Thymus (tissue), 11 donors: ENCODE data around the gene CDH12. TPM values are rescaled to one million over a fixed set of nuclear protein-coding genes. Genes with fewer than 3 reads are reported as not detected.

Experiments used
- DNase-seq, 9 donors: peaks; one replicate each; pipeline ENCODE4 v3.0.0-alpha.2; 2013; ENCODE audit warnings: low spot score in 9 of 9, low read depth in 6 of 9, missing footprints in 1 of 9
- H3K27ac ChIP-seq, 2 donors: one replicate each; pipeline ENCODE4 v1.5.1; 2013; ENCODE audit warnings: control low read depth in 1 of 2, low read depth in 1 of 2, low read length in 1 of 2, mild to moderate bottlenecking in 1 of 2, moderate library complexity in 1 of 2
- H3K27me3 ChIP-seq, 2 donors: one replicate each; pipeline ENCODE4 v1.5.1; 2013; ENCODE audit warnings: low read length in 1 of 2; ENCODE audit not compliant: control insufficient read depth in 2 of 2, insufficient read depth in 1 of 2
- H3K36me3 ChIP-seq, 2 donors: one replicate each; pipeline ENCODE4 v1.5.1; 2013; ENCODE audit warnings: low read length in 1 of 2, mild to moderate bottlenecking in 1 of 2, moderate library complexity in 1 of 2; ENCODE audit not compliant: control insufficient read depth in 2 of 2, insufficient read depth in 2 of 2
- H3K4me1 ChIP-seq, 2 donors: one replicate each; pipeline ENCODE4 v1.5.1; 2013; ENCODE audit warnings: low read length in 2 of 2; ENCODE audit not compliant: control insufficient read depth in 2 of 2, insufficient read depth in 2 of 2
- H3K4me3 ChIP-seq, 2 donors: one replicate each; pipeline ENCODE4 v1.5.1; 2013; ENCODE audit warnings: low read length in 2 of 2, control low read depth in 1 of 2, mild to moderate bottlenecking in 1 of 2
- H3K9me3 ChIP-seq, 2 donors: one replicate each; pipeline ENCODE4 v1.5.1; 2013; ENCODE audit warnings: low read length in 1 of 2, mild to moderate bottlenecking in 1 of 2; ENCODE audit not compliant: control insufficient read depth in 2 of 2, insufficient read depth in 1 of 2
- WGBS: extraction: QIAGEN DNeasy Blood & Tissue Kit; methylation state at CpG from one replicate; pipeline ENCODE4 v1.1.7; 2013; 5-methylcytosine and 5-hydroxymethylcytosine counted together
- polyA plus RNA-seq: library from polyadenylated mRNA; stranded (reverse); fragments of 200-250 nt; gene quantifications from one replicate; pipeline ENCODE4 v1.2.3, GENCODE V29; 2013
- total RNA-seq: library from RNA; stranded (reverse); fragments of 120-200 nt; gene quantifications from one replicate; pipeline ENCODE4 v1.2.4, GENCODE V29; 2013
- donor health status: healthy.

The CDH12 gene
- total and polyA plus RNA-seq, 2 donors, result 0.05 to 0.09 TPM

DNA sequence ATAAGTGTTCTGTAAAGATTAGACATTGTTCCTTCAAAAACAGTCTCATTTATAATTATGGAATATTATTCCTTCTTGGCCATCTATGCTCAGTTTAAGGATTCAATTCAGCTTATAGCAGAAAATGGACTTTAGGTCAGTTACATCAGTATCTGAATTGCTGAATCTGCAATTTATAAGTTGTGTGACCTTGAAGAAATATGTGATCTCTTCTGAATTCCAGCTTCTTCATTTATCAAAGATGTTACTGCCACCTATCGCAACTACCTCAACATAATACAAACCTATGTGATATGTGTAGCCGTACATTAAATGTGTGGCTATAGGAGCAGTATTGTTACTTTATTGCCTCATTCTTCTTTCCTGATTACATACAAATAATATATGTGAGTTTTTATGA is 118.2 kb downstream of the CDH12 start:
- no peak overlapping the region for H3K4me3 ChIP-seq
- H3K4me1 ChIP-seq, result no peaks in the 10 kb centered on the region
- WGBS, result 98% methylated on average over 2 of the region's 2 CpGs
- H3K27me3 ChIP-seq, result no peaks in the 10 kb centered on the region
- no peaks in the 10 kb centered on the region for H3K36me3 ChIP-seq
- no peak overlapping the region for H3K27ac ChIP-seq
- no peaks in the 10 kb centered on the region for H3K9me3 ChIP-seq
- DNase-seq, result no peak

DNA sequence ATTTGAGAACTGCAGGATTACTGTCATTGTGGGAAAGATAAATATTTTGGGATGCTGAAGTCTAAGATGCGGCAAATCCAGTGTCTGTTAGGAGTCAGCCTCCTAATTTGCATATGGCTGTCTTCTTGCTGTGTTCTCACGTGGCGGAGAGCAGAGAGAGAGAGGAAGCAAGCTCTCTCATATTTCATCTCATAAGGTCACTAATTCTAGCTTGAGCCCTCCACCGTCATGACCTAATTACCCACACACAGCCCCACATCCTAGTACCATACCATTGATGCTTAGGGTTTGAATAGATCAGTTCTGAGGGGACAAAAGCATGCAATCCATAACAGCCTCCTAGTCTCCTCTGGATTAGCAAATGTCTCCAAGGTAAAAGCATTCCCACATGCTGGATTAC is 124.5 kb downstream of the CDH12 start:
- Histone ChIP-seq H3K4me3 (no peak overlapping the region), H3K27me3 (no peaks in the 10 kb centered on the region), H3K36me3 (no peaks in the 10 kb centered on the region), H3K9me3 (no peaks in the 10 kb centered on the region), H3K4me1 (no peaks in the 10 kb centered on the region), H3K27ac (no peak overlapping the region)
- WGBS, result 77% methylated on average over 4 of the region's 4 CpGs
- no peak for DNase-seq

DNA sequence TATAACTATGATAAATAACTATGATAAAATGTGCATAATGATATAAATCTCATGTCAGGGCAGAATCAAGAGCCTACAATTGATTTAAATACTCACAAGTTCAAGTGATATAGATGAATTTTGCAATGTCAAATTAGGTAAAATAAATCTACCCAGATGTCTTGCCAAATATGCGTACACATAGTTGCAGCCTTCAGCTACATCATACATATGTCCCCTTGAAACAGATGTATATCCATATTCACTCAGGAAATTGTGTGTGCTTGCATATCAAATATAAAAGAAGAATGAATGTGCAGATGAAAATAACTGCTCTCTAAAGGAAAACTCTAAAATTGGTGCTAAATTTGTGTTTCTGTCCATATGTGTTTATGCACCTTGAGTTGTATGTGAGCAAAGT is 130.7 kb downstream of the CDH12 start:
- Histone ChIP-seq H3K27ac (no peak overlapping the region), H3K36me3 (no peaks in the 10 kb centered on the region), H3K4me3 (no peak overlapping the region), H3K9me3 (no peaks in the 10 kb centered on the region), H3K27me3 (no peaks in the 10 kb centered on the region), H3K4me1 (no peaks in the 10 kb centered on the region)
- no peak for DNase-seq
- WGBS, result 97% methylated on average over 1 of the region's 1 CpG

DNA sequence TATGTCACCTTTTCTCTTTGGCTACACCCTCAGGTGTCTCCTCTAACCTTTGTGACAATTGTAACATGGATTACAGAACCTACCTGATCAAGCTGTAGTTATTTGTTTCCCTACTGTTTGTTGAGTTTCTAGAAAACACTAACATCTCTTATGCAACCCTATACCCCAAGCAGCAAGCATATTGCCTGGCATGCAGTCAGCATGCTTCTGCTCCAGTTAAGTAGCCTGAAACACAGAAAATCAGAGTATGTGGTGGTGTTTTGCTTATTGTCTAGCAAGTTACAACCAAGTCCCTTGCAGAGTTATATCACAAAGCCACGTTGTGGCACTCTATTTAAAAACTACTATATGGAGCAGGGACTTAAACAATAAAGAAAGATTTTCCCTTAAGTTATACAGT is 131.1 kb downstream of the CDH12 start:
- no peak for DNase-seq
- WGBS, result 64% methylated on average over 1 of the region's 1 CpG
- no peaks in the 10 kb centered on the region for H3K4me1 ChIP-seq
- no peaks in the 10 kb centered on the region for H3K36me3 ChIP-seq
- H3K27me3 ChIP-seq, result no peaks in the 10 kb centered on the region
- no peak overlapping the region for H3K27ac ChIP-seq
- no peak overlapping the region for H3K4me3 ChIP-seq
- no peaks in the 10 kb centered on the region for H3K9me3 ChIP-seq

DNA sequence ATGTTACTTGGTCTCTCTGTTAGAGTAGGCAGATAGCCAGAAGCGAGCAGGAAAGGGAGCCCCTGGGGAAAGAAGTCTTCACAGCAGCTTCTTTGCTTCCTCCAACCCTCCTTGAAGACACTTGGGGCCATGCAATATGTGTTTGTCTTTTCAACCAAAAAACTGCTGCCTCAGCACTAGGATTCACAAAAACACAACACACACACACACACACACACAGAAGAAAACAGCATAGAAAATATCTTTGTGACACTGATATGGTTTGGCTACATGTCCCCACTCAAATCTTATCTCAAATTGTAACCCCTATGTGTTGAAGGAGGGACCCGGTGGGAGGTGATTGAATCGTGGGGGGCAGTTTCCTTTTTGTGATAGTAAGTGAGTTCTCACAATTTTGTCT is 133.3 kb downstream of the CDH12 start:
- no peak for DNase-seq

DNA sequence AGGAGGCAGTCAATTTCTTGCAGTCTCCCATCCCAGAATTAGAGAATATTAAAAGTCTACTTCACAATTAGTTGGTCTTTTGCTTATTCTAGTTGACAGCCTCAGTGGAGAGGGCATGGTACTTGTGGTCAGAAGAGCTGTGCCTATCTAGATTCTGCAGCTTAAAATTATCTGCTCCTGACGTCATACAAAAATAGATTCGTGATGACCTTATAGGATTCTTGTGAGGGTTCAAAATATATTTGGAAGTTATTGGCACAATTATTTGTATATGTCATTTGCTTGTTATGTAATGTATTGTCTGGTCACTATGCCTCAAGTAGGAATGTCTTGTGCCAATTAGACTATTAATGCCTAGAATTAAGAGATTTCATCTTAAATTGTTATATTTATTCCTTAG is 142.5 kb downstream of the CDH12 start:
- Histone ChIP-seq H3K36me3 (no peaks in the 10 kb centered on the region), H3K27ac (no peak overlapping the region), H3K4me1 (no peaks in the 10 kb centered on the region), H3K9me3 (no peaks in the 10 kb centered on the region), H3K4me3 (no peak overlapping the region), H3K27me3 (no peaks in the 10 kb centered on the region)
- 47% methylated on average over 2 of the region's 2 CpGs for WGBS
- no peak for DNase-seq

More for the DNA sequence above, 133.3 kb downstream of the CDH12 start:
- no peaks in the 10 kb centered on the region for H3K27me3 ChIP-seq
- H3K4me3 ChIP-seq, result no peak overlapping the region
- no peaks in the 10 kb centered on the region for H3K9me3 ChIP-seq
- 88% methylated on average over 3 of the region's 3 CpGs for WGBS
- H3K27ac ChIP-seq, result no peak overlapping the region
- H3K4me1 ChIP-seq, result no peaks in the 10 kb centered on the region
- no peaks in the 10 kb centered on the region for H3K36me3 ChIP-seq

DNA sequence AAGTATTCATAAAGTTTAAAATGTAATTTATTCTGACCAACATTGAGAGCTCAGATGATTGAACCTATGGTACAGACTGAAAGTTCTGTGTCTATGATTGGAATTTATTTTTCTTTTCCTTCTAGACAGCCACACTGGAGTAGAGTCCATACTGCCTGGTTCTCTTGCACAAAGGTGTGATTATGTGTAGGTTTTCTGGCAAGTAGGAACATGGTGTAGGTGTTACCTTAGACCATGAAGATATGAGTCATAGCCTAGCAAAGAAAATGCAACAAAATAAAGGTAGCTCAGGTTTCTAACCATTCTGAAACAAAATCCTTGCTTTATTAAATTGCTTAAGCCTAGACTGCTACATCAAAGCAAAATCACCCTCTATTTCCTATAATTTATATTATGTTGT is 143.4 kb downstream of the CDH12 start:
- no peak for DNase-seq
- no peaks in the 10 kb centered on the region for H3K36me3 ChIP-seq

DNA sequence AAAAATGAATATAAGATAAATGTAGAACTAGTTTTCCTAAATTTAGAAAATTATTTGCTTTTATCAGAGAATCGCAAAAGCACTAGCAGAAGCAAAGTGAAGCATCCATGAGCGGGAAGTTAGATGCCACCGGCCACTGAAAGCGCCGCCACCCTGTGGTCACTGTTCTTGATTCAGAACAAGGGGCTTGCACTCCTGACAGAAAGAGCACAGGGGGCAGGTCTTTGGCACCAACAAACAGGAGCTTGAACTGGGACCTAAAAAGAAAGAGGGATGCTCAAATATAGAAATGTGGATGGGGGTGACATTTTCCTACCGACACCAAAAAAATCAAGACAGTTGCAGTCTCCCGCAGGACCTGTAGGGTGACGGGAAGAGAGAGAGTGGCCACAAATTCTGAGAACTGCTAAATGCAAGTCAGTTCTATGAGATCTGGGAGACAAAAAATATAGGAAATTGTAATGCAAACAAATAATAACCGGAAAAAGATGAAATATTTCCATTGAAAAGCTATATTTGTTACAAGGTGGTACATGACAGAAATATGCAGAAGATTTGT is 144.3 kb downstream of the CDH12 start:
- Histone ChIP-seq H3K4me1 (no peaks in the 10 kb centered on the region), H3K4me3 (no peak overlapping the region), H3K9me3 (no peaks in the 10 kb centered on the region), H3K27me3 (no peaks in the 10 kb centered on the region), H3K36me3 (no peaks in the 10 kb centered on the region), H3K27ac (no peak overlapping the region)
- DNase-seq, result no peak
- WGBS, result 90% methylated on average over 9 of the region's 9 CpGs

More for the DNA sequence above, 143.4 kb downstream of the CDH12 start:
- Histone ChIP-seq H3K4me3 (no peak overlapping the region), H3K9me3 (no peaks in the 10 kb centered on the region), H3K4me1 (no peaks in the 10 kb centered on the region), H3K27me3 (no peaks in the 10 kb centered on the region), H3K27ac (no peak overlapping the region)

DNA sequence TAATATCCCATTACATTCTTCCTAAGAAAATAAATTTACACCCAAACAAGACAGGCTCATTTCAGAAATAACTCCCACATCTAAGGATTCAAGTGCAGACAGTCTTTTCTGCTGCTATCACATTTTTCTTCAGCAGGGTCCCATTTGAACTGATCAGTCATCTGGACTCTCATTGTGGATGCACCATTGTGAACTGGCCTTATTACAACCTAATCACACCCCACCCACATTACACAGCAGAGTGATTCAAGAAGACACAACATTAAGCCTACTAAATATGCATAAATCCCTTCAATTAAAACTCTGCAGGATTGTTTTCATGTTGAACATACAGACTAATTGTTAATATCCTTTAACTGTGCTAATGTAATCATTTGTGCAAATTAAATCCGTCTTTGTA is 146.2 kb downstream of the CDH12 start:
- Histone ChIP-seq H3K36me3 (no peaks in the 10 kb centered on the region), H3K4me3 (no peak overlapping the region), H3K27me3 (no peaks in the 10 kb centered on the region), H3K27ac (no peak overlapping the region), H3K9me3 (no peaks in the 10 kb centered on the region), H3K4me1 (no peaks in the 10 kb centered on the region)
- DNase-seq, result no peak
- WGBS, result 95% methylated on average over 1 of the region's 1 CpG

DNA sequence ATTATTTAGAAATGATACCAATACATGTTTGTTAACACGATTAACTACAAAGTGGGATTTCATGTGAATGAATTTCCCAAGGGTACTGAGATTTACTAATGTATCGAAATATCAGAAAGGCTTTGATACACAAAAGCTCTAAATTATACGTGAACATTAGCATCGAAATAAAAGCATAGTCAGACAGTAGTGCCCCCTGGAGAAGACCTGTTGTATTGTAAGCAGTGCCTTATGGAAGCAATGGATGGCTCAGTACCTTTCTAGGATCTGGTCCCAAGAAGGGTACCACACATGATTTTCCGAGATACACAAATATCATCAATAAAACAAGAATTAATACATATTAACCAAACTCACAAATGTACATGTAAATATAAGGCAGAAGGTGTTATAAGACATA is 153.8 kb downstream of the CDH12 start:
- H3K4me1 ChIP-seq, result no peaks in the 10 kb centered on the region
- H3K9me3 ChIP-seq, result no peaks in the 10 kb centered on the region
- DNase-seq, result no peak
- 76% methylated on average over 5 of the region's 5 CpGs for WGBS
- H3K4me3 ChIP-seq, result no peak overlapping the region
- no peaks in the 10 kb centered on the region for H3K27me3 ChIP-seq
- no peak overlapping the region for H3K27ac ChIP-seq
- H3K36me3 ChIP-seq, result no peaks in the 10 kb centered on the region
